IPS-11a (cell line): ENCODE data around the gene HVCN1.
"Not testable (repeated sequence)": the region's sequence is repeated elsewhere in the genome, so short reads cannot be mapped to it uniquely, and the experiment has no call there.

Experiments
- H3K4me3 ChIP-seq: one replicate; pipeline ENCODE4 v1.5.1; 2013; ENCODE audit warnings: low read depth, low read length, control low read depth

The HVCN1 gene

DNA sequence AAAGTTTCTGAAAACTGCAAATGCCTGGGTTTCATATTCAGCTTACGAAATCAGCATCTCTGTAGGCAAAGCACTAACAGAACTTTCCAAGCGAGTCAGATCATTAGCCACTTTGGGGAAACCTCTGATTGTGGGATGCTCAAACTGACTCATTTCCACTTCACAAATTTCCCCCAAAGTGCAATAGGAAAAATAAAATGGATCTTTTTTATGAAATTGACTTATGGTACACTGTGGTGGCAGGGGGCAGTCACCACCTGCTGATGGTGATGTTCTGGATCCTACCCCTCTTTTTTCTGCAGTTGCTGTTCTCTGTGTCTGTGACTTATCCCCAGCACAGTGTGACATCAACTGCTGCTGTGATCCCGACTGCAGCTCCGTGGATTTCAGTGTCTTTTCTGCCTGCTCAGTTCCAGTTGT is 69.4 kb downstream of the HVCN1 start:
- no peak overlapping the region for H3K4me3 ChIP-seq

GRCh38 chr12:110616471-110617115 is 72.3 kb downstream of the HVCN1 start:
- no peak overlapping the region for H3K4me3 ChIP-seq

GRCh38 chr12:110615171-110615570 is 73.7 kb downstream of the HVCN1 start:
- no peak overlapping the region for H3K4me3 ChIP-seq

GRCh38 chr12:110613771-110614684 is 74.9 kb downstream of the HVCN1 start, which contains the start of gene TCTN1:
Gene TCTN1 (plus strand): TSS chr12:110614129. CDS start chr12:110614183, 54 bp downstream.
- H3K4me3 ChIP-seq: peak within 1 kb of the TSS; percentile 71

- H3K4me3 ChIP-seq: peak overlapping the region; percentile 71
Measured at GRCh38 chr12:110613071-110613770, 75.7 kb downstream of the HVCN1 start.

GRCh38 chr12:110606253-110606611 is 82.7 kb downstream of the HVCN1 start:
- H3K4me3 ChIP-seq: no peak overlapping the region

GRCh38 chr12:110602085-110602814 is 86.7 kb downstream of the HVCN1 start:
- not testable (repeated sequence) for H3K4me3 ChIP-seq

- no peak overlapping the region for H3K4me3 ChIP-seq
Measured at GRCh38 chr12:110600254-110600653, 88.7 kb downstream of the HVCN1 start.

GRCh38 chr12:110599334-110599733 is 89.6 kb downstream of the HVCN1 start:
- no peak overlapping the region for H3K4me3 ChIP-seq
